CD4-positive, alpha-beta memory T cell (primary cell): ENCODE measurements around the gene ESRRA. TPM values are rescaled to one million over a fixed set of nuclear protein-coding genes. Genes with fewer than 3 reads are reported as not detected.
A peak's percentile ranks its signal among the peaks of the same experiment; 100 is the strongest.
"Not testable (repeated sequence)": the region's sequence is repeated elsewhere in the genome, so short reads cannot be mapped to it uniquely, and the experiment has no call there.

Source experiments
- CTCF ChIA-PET: fragments of 350-600 bp; sonication (Branson Sonifier 250); formaldehyde crosslinking; loops from one replicate; lab custom pipeline; 2021; ENCODE audit warnings: inconsistent platforms; ENCODE audit not compliant: partially characterized antibody; lab: Charles Lee
- POLR2A ChIA-PET: fragments of 350-600 bp; sonication (Branson Sonifier 250); formaldehyde crosslinking; loops from one replicate; lab custom pipeline; 2021; ENCODE audit not compliant: partially characterized antibody; lab: Charles Lee
- DNase-seq, 5 donors: peaks; one replicate each; pipeline versions ENCODE4 v3.0.0 to v3.0.0-alpha.2; 2020 to 2022; ENCODE audit warnings: mixed read lengths in 1 of 5
- H3K27ac ChIP-seq: one replicate; pipeline ENCODE4 v1.7.0; 2013; ENCODE audit warnings: low read depth, low read length
- H3K27me3 ChIP-seq: 2 replicates; pipeline ENCODE4 v1.7.0; 2013; ENCODE audit warnings: mild to moderate bottlenecking, low read length, moderate library complexity; ENCODE audit not compliant: insufficient read depth
- H3K36me3 ChIP-seq: 2 replicates; pipeline ENCODE4 v1.7.0; 2013; ENCODE audit warnings: mild to moderate bottlenecking, low read length, moderate library complexity; ENCODE audit not compliant: insufficient read depth
- H3K4me1 ChIP-seq: 2 replicates; pipeline ENCODE4 v1.7.0; 2013; ENCODE audit warnings: mild to moderate bottlenecking, low read length, moderate library complexity; ENCODE audit not compliant: insufficient read depth
- H3K4me3 ChIP-seq, 2 donors: one replicate each; pipeline ENCODE4 v1.7.0; 2013; ENCODE audit warnings: low read length in 2 of 2, mild to moderate bottlenecking in 1 of 2
- H3K9me3 ChIP-seq, 2 donors: one replicate each; pipeline ENCODE4 v1.7.0; 2013; ENCODE audit warnings: low read length in 2 of 2, control low read depth in 1 of 2; ENCODE audit not compliant: control insufficient read depth in 1 of 2
- H3K27ac Mint-ChIP-seq, 7 donors: one replicate each; pipeline ENCODE4 v1.8.0; 2020 to 2021; ENCODE audit warnings: mixed read lengths in 7 of 7, mild to moderate bottlenecking in 6 of 7, inconsistent platforms in 3 of 7, moderate library complexity in 3 of 7
- H3K27me3 Mint-ChIP-seq, 2 donors: one replicate each; pipeline ENCODE4 v1.8.0; 2020 to 2021; ENCODE audit warnings: mixed read lengths in 2 of 2
- H3K36me3 Mint-ChIP-seq, 2 donors: one replicate each; pipeline ENCODE4 v1.8.0; 2020 to 2021; ENCODE audit warnings: mixed read lengths in 2 of 2, inconsistent platforms in 1 of 2, mild to moderate bottlenecking in 1 of 2
- H3K4me1 Mint-ChIP-seq, 4 donors: one replicate each; pipeline ENCODE4 v1.8.0; 2020 to 2021; ENCODE audit warnings: mixed read lengths in 4 of 4, mild to moderate bottlenecking in 1 of 4
- H3K4me3 Mint-ChIP-seq, 8 donors: one replicate each; pipeline ENCODE4 v1.8.0; 2020 to 2021; ENCODE audit warnings: mixed read lengths in 8 of 8, mild to moderate bottlenecking in 7 of 8, moderate library complexity in 6 of 8, inconsistent platforms in 3 of 8
- H3K9me3 Mint-ChIP-seq, 8 donors: one replicate each; pipeline ENCODE4 v1.8.0; 2020 to 2021; ENCODE audit warnings: mixed read lengths in 8 of 8, mild to moderate bottlenecking in 5 of 8, inconsistent platforms in 3 of 8, moderate library complexity in 1 of 8
- intact Hi-C: fragments of 100-400 bp; cut with micrococcal nuclease; formaldehyde crosslinking; loops from one replicate; pipeline ENCODE4 v1.15.1; 2023
- polyA plus RNA-seq, 2 donors: library from polyadenylated mRNA; unstranded; fragments of 300-500 nt; fragmentation: Illumina TruSeq; gene quantifications; one replicate each; pipeline ENCODE4 v1.2.3, GENCODE V29; 2021
- total RNA-seq, 2 experiments: library from RNA; stranded (reverse); gene quantifications; one replicate each; pipeline ENCODE4 v1.2.3, GENCODE V29; 2021

Gene ESRRA
- total and polyA plus RNA-seq, 4 experiments from 2014 or later = 4.4 to 31.9 (median 20.9) TPM

DNA sequence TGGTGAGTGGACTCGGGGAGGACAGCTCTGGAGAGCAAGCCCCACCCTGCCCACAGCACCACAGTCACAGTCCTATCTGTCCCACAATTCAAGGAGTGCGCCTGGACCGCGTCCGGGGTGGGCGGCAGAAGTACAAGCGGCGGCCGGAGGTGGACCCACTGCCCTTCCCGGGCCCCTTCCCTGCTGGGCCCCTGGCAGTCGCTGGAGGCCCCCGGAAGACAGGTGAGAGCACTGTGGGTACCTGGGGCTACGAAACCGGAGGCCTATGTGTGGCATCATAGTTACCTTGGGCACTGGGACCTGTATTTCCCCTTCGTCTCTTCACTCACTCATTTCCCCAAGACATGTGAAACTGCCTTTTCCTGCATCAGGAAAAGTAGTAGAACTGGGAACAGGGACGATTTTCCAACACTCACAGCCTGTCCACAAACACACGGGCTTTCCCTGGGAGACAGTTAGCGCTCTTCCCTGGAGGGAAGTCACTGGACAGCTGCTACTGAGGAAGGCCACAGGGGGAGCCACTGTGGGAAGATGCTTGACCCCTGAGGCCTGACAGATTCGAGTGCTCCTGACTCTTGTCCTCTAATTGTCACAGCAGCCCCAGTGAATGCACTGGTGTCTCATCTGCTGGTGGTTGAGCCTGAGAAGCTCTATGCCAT lies 9.0 kb downstream of the ESRRA start:
- Histone ChIP-seq H3K27me3 (no peaks in the 10 kb centered on the region), H3K4me1 (peaks cover 20% of the 10 kb centered on the region), H3K9me3 (no peaks in the 10 kb centered on the region), H3K36me3 (peaks cover 12% of the 10 kb centered on the region), H3K4me3 (no peak overlapping the region), H3K27ac (no peak overlapping the region)
- intact Hi-C loops = no loop called here
- Mint-ChIP-seq H3K9me3 (peaks cover 0 to 2% (median 0%) of the 10 kb centered on the region in 8 donors), H3K27ac (peak overlapping the region in 2 of 7 donors; percentile 38 to 59), H3K4me3 (peak overlapping the region in 1 of 8 donors; percentile 10), H3K27me3 (no peaks in the 10 kb centered on the region), H3K4me1 (peaks cover 19 to 46% (median 30%) of the 10 kb centered on the region in 4 donors), H3K36me3 (peaks cover 11 to 33% of the 10 kb centered on the region in 2 donors)
- no peak for DNase-seq
- CTCF ChIA-PET = no interaction called here
- POLR2A ChIA-PET = no interaction called here

DNA sequence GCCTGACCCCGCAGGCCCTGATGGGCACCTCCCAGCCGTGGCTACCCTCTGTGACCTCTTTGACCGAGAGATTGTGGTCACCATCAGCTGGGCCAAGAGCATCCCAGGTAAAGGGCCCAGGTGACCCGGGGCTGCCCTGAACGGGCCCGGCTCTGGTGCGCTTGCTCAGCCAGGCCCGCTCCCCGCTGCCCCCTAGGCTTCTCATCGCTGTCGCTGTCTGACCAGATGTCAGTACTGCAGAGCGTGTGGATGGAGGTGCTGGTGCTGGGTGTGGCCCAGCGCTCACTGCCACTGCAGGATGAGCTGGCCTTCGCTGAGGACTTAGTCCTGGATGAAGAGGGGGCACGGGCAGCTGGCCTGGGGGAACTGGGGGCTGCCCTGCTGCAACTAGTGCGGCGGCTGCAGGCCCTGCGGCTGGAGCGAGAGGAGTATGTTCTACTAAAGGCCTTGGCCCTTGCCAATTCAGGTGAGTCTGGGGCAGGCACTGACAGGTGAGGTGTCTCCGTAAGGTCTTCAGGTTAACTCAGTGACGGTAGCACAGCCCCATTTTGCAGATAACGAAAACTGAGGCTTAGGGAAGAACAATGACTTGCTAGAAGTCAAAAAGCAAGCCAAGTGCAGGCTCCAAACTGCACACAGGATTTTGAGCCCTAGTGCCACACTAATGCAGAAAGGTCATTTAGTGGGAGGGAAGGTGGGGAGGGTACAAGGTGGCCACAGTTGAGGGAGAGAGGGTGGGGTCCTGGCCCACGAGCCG lies 9.7 kb downstream of the ESRRA start:
- Mint-ChIP-seq H3K4me1 (peaks cover 20 to 52% (median 32%) of the 10 kb centered on the region in 4 donors), H3K36me3 (peaks cover 11 to 32% of the 10 kb centered on the region in 2 donors), H3K9me3 (peaks cover 0 to 2% (median 0%) of the 10 kb centered on the region in 8 donors), H3K27ac (peak overlapping the region in 5 of 7 donors; percentile 22 to 88 (median 59)), H3K4me3 (peak overlapping the region in 1 of 8 donors; percentile 33), H3K27me3 (no peaks in the 10 kb centered on the region)
- Histone ChIP-seq H3K4me3 (no peak overlapping the region), H3K36me3 (peaks cover 12% of the 10 kb centered on the region), H3K27ac (no peak overlapping the region), H3K27me3 (no peaks in the 10 kb centered on the region), H3K4me1 (peaks cover 26% of the 10 kb centered on the region), H3K9me3 (no peaks in the 10 kb centered on the region)
- no peak for DNase-seq
- POLR2A ChIA-PET = interaction anchor here (4.0 to 4.8 kb wide), 2 partner anchors 25 to 43 kb away, joined by 69 to 153 read pairs; partner anchors contain the start of genes CCDC88B and RPS6KA4
- CTCF ChIA-PET = no interaction called here
- intact Hi-C loops = loop anchor here (5.0 kb wide), 1 partner anchor 42 kb away; the partner anchor contains the start of gene RPS6KA4

- Histone ChIP-seq H3K36me3 (peaks cover 12% of the 10 kb centered on the region), H3K4me1 (peaks cover 26% of the 10 kb centered on the region), H3K27ac (peak overlapping the region; percentile 96)
- Mint-ChIP-seq H3K27ac (peak overlapping the region; percentile 97 to 100 (median 100)), H3K4me3 (peak overlapping the region; percentile 95 to 99 (median 96)), H3K36me3 (peaks cover 12 to 39% of the 10 kb centered on the region in 2 donors), H3K4me1 (peaks cover 20 to 54% (median 34%) of the 10 kb centered on the region in 4 donors)
- not testable (repeated sequence) for H3K4me3 ChIP-seq, H3K27me3 Mint-ChIP-seq, H3K9me3 ChIP-seq, H3K27me3 ChIP-seq, DNase-seq, H3K9me3 Mint-ChIP-seq
- intact Hi-C loops = loop anchor here (5.0 kb wide), 1 partner anchor 41 kb away; the partner anchor contains the start of gene RPS6KA4
- ChIA-PET CTCF (interaction anchor here (3.1 to 3.8 kb wide), 3 partner anchors 11 to 26 kb away, joined by 40 to 54 read pairs (median 49); partner anchors contain the start of genes CCDC88B and ESRRA), POLR2A (interaction anchor here (1.2 to 4.8 kb wide), 10 partner anchors 12 to 463 kb away, joined by 3 to 153 read pairs (median 48); partner anchors contain the start of genes BAD, CATSPERZ, CCDC88B and ESRRA)
Measured at GRCh38 chr11:64315667-64316526, 10.6 kb downstream of the ESRRA start.

GRCh38 chr11:64316672-64317324 lies 11.5 kb downstream of the ESRRA start:
- no peaks in the 10 kb centered on the region for H3K9me3 ChIP-seq
- H3K27ac Mint-ChIP-seq = peak overlapping the region; percentile 97 to 100 (median 100)
- no peaks in the 10 kb centered on the region for H3K27me3 Mint-ChIP-seq
- intact Hi-C loops = loop anchor here (1.0 to 5.0 kb wide), 6 partner anchors 11 to 337 kb away; partner anchors contain the start of genes CCDC88B, ESRRA, GPR137 and RPS6KA4
- H3K36me3 ChIP-seq = peaks cover 12% of the 10 kb centered on the region
- DNase-seq = peak in 1 of 5 donors; percentile 65
- no peaks in the 10 kb centered on the region for H3K27me3 ChIP-seq
- ChIA-PET CTCF (interaction anchor here (1.0 to 3.8 kb wide), 19 partner anchors 12 to 336 kb away, joined by 3 to 54 read pairs (median 6); partner anchors contain the start of genes CATSPERZ, CCDC88B, ESRRA and FERMT3), POLR2A (interaction anchor here (0.6 to 4.8 kb wide), 32 partner anchors 12 to 1760 kb away, joined by 3 to 153 read pairs (median 7); partner anchors contain the start of genes BAD, CATSPERZ, CCDC88B and DNAJC4)
- peak overlapping the region; percentile 95 to 99 (median 96) for H3K4me3 Mint-ChIP-seq
- H3K9me3 Mint-ChIP-seq = peaks cover 0 to 2% (median 0%) of the 10 kb centered on the region in 8 donors
- H3K36me3 Mint-ChIP-seq = peaks cover 20 to 42% of the 10 kb centered on the region in 2 donors
- peak overlapping the region; percentile 96 for H3K27ac ChIP-seq
- H3K4me3 ChIP-seq = peak overlapping the region; percentile 68 to 72
- peaks cover 26% of the 10 kb centered on the region for H3K4me1 ChIP-seq
- peaks cover 23 to 51% (median 36%) of the 10 kb centered on the region in 4 donors for H3K4me1 Mint-ChIP-seq

DNA sequence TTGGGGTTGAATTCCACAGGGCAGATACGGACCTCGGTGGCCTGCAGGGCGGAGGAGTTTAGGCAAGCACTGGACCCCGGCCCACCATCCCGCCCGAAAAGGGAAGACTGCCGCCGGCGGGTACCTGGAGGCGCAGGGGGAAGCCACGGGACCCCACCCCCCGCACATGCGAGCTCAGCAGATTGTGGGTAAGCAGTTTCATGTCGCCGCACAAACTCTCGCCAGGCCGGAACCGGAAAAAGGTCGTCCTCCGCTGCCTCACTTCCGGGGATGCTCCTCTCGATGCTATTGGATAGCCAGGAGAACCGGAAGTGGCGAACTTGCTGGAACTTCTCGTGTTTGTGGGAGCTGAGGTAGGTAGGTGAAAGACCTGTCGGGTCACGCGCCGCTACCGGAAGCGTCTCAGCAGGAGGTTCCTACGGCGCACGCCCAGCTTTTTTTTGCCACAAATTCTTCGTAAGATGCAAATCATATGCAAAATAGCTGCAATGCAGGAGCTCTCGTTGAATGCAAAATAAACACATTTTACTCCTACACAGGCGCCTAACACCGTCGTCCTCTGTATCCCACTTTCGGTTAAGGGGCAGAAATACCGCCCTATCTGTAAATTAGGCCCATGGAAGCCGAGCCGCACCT lies 12.1 kb downstream of the ESRRA start, which contains the start of gene TRMT112:
TRMT112 (minus strand) TSS at position 235 of the 636 bp plus-strand sequence; CDS start at position 202, 33 bp downstream.
- DNase-seq = peak; percentile 95 to 100 (median 99)
- Histone ChIP-seq H3K4me3 (peak within 1 kb of the TSS; percentile 68 to 72), H3K27me3 (no peaks in the 10 kb centered on the region), H3K27ac (peak within 1 kb of the TSS; percentile 96), H3K36me3 (peaks cover 12% of the 10 kb centered on the region), H3K4me1 (peaks cover 26% of the 10 kb centered on the region), H3K9me3 (no peaks in the 10 kb centered on the region)
- H3K4me3 Mint-ChIP-seq = peak within 1 kb of the TSS; percentile 95 to 99 (median 96)
- H3K36me3 Mint-ChIP-seq = peaks cover 20 to 41% of the 10 kb centered on the region in 2 donors
- no peaks in the 10 kb centered on the region for H3K27me3 Mint-ChIP-seq
- peak within 1 kb of the TSS; percentile 97 to 100 (median 100) for H3K27ac Mint-ChIP-seq
- POLR2A ChIA-PET = interaction anchor here (0.6 to 4.8 kb wide), 42 partner anchors 12 to 1760 kb away, joined by 3 to 153 read pairs (median 5); partner anchors contain the start of genes BAD, C11orf98, CATSPERZ and CCDC85B
- H3K4me1 Mint-ChIP-seq = peaks cover 23 to 51% (median 36%) of the 10 kb centered on the region in 4 donors
- intact Hi-C loops = loop anchor here (1.0 to 5.0 kb wide), 6 partner anchors 12 to 336 kb away; partner anchors contain the start of genes CCDC88B, ESRRA, GPR137 and RPS6KA4
- CTCF ChIA-PET = interaction anchor here (0.7 to 3.8 kb wide), 25 partner anchors 10 to 335 kb away, joined by 3 to 54 read pairs (median 5); partner anchors contain the start of genes CATSPERZ, CCDC88B, ESRRA and FERMT3
- peaks cover 0 to 2% (median 0%) of the 10 kb centered on the region in 8 donors for H3K9me3 Mint-ChIP-seq
